ENCODE data around the gene ASPRV1. TPM values are rescaled to one million over a fixed set of nuclear protein-coding genes. Genes with fewer than 3 reads are reported as not detected.

The ASPRV1 gene
- total RNA-seq, 1 experiment from 2014 or later, result 1.3 TPM

- TF ChIP-seq ZNF263 (CRISPR knock-in tag; IDR thresholded peaks at IDR 0.05; ENCODE audit: low read depth), result no peak
- no peak for TF ChIP-seq ATF3 (CRISPR knock-in tag; conservative IDR thresholded peaks at IDR 0.05)
- no peak for TF ChIP-seq ATF2 (CRISPR knock-in tag; IDR thresholded peaks at IDR 0.05; ENCODE audit: borderline replicate concordance, low read depth)
- TF ChIP-seq NFATC4 (CRISPR knock-in tag; IDR thresholded peaks at IDR 0.05), result no peak
- no peak for TF ChIP-seq TCF7 (CRISPR knock-in tag; IDR thresholded peaks at IDR 0.05; ENCODE audit: low read depth)
- TF ChIP-seq USF1 (CRISPR knock-in tag; IDR thresholded peaks at IDR 0.05), result no peak
- TF ChIP-seq ZNF281 (CRISPR knock-in tag; IDR thresholded peaks at IDR 0.05), result no peak
These were observed 15.8 kb upstream of the ASPRV1 start (continued) for GRCh38 chr2:69977186-69977585.

- H3K27me3 Mint-ChIP-seq (ENCODE audit: low read depth), result no peaks in the 10 kb centered on the region
- peaks cover 20% of the 10 kb centered on the region for H3K4me1 Mint-ChIP-seq
- H3K36me3 Mint-ChIP-seq, result no peaks in the 10 kb centered on the region
- CTCF ChIA-PET, result interaction anchor here (0.9 to 1.1 kb wide), 2 partner anchors 95 to 251 kb away, joined by 3 to 6 read pairs; no protein-coding TSS in a partner anchor
- ATAC-seq, result no peak
- DNase-seq (ENCODE audit: low spot score), result no peak
- H3K9me3 Mint-ChIP-seq, result no peaks in the 10 kb centered on the region
- no peak overlapping the region for H3K27ac Mint-ChIP-seq
- no peak overlapping the region for H3K4me3 Mint-ChIP-seq
- POLR2A ChIA-PET, result no interaction called here
- TF ChIP-seq EMX1 (CRISPR knock-in tag; IDR thresholded peaks at IDR 0.05) (no peak), HMGA2 (CRISPR knock-in tag; IDR thresholded peaks at IDR 0.05) (no peak), JUN (CRISPR knock-in tag; IDR thresholded peaks at IDR 0.05) (no peak), NR1H2 (CRISPR knock-in tag; IDR thresholded peaks at IDR 0.05) (no peak), SOX15 (CRISPR knock-in tag; IDR thresholded peaks at IDR 0.05) (no peak), FOXK1 (CRISPR knock-in tag; IDR thresholded peaks at IDR 0.05) (no peak), ZNF263 (CRISPR knock-in tag; IDR thresholded peaks at IDR 0.05; ENCODE audit: low read depth) (no peak), USF2 (CRISPR knock-in tag; IDR thresholded peaks at IDR 0.05) (no peak), ZNF423 (CRISPR knock-in tag; IDR thresholded peaks at IDR 0.05) (no peak), AFF4 (CRISPR knock-in tag; IDR thresholded peaks at IDR 0.05; ENCODE audit: borderline replicate concordance) (no peak)
These were observed 14.5 kb upstream of the ASPRV1 start for GRCh38 chr2:69975853-69976462.
